Right lobe of liver (tissue), 6 donors: ENCODE results near the gene AADACL4. TPM values are rescaled to one million over a fixed set of nuclear protein-coding genes. Genes with fewer than 3 reads are reported as not detected.

ENCODE experiments used
- ATAC-seq, 4 donors: fragments of 200-7000 bp; cut with Tn5 transposase; one replicate each; pipeline ENCODE4 v1.9.1; 2020; ENCODE audit warnings: mild to moderate bottlenecking in 4 of 4, moderate library complexity in 4 of 4
- DNase-seq, 3 donors: peaks; one replicate each; pipeline ENCODE4 v3.0.0-alpha.2; 2020
- H3K27ac ChIP-seq, 3 donors: fragments of 200-600 bp; one replicate each; pipeline ENCODE4 v1.8.0; 2022
- H3K27me3 ChIP-seq, 2 donors: fragments of 200-600 bp; one replicate each; pipeline ENCODE4 v1.8.0; 2022
- H3K36me3 ChIP-seq, 4 donors: fragments of 200-600 bp; sonication (generic) in 1 of 4; one replicate each; pipeline versions ENCODE4 v1.5.1 to v1.8.0; 2017 to 2022; ENCODE audit warnings: control low read depth in 1 of 4
- H3K4me1 ChIP-seq, 4 donors: fragments of 200-600 bp; sonication (generic) in 1 of 4; one replicate each; pipeline versions ENCODE4 v1.5.1 to v1.8.0; 2017 to 2022; ENCODE audit warnings: control low read depth in 1 of 4
- H3K4me3 ChIP-seq, 3 donors: fragments of 200-600 bp; one replicate each; pipeline ENCODE4 v1.8.0; 2022
- H3K9me3 ChIP-seq, 4 donors: fragments of 200-600 bp; sonication (generic) in 1 of 4; one replicate each; pipeline versions ENCODE4 v1.5.1 to v1.8.0; 2017 to 2022; ENCODE audit warnings: control low read depth in 1 of 4
- CTCF ChIP-seq, 4 donors: fragments of 200-600 bp in 3 of 4; fragments of 450-650 bp in 1 of 4; IDR thresholded peaks; one replicate each; pipeline versions ENCODE4 v1.5.1 to v1.8.0; 2016 to 2022; ENCODE audit warnings: antibody characterized with exemption in 4 of 4, mild to moderate bottlenecking in 2 of 4
- POLR2A ChIP-seq: fragments of 450-650 bp; IDR thresholded peaks from one replicate; pipeline ENCODE4 v1.6.1; 2017; ENCODE audit warnings: antibody characterized with exemption, mild to moderate bottlenecking
- WGBS: methylation state at CpG from one replicate; pipeline ENCODE4 v1.1.6; 2018; ENCODE audit warnings: low coverage, low lambda C conversion rate; ENCODE audit not compliant: insufficient coverage; ENCODE audit errors: missing lambda C conversion rate; 5-methylcytosine and 5-hydroxymethylcytosine counted together
- intact Hi-C, 2 donors: fragments of 100-400 bp; cut with DNase I; formaldehyde crosslinking; loops; one replicate each; pipeline versions ENCODE4 v1.11.2 to v1.14.1; 2022
- total RNA-seq, 6 experiments: library from RNA; depleted of rRNA in 2 of 6; stranded (reverse); fragments of >200 nt in 2 of 6; fragmentation: NEBNext Ultra II Directional in 3 of 6; extraction: Animal tissue kit (Norgen Biotek cat#: 25700) in 3 of 6; gene quantifications; one replicate each; pipeline versions ENCODE4 v1.1.0 to v1.2.4, GENCODE V29; 2016 to 2023
- donor health status: DM: no; HTN: yes; CAD: no.
- donor health status: DM: no; HTN: no; CAD: no.
- donor health status: DM: no; HTN: no; CAD: no.
- donor health status: DM: no; HTN: yes; CAD: no.
- donor health status: DM: no; HTN: yes; CAD: no.

Gene AADACL4
- total RNA-seq, 6 experiments from 2014 or later = not detected

GRCh38 chr1:12658531-12659453 lies 14.9 kb downstream of the AADACL4 start:
- H3K27me3 ChIP-seq = no peaks in the 10 kb centered on the region
- no peaks in the 10 kb centered on the region for H3K4me1 ChIP-seq
- ATAC-seq (peak; percentile 92 to 98 (median 96)), DNase-seq (peak; percentile 64 to 79 (median 68))
- H3K27ac ChIP-seq = no peak overlapping the region
- WGBS = 27% methylated on average over 21 of the region's 23 CpGs
- TF ChIP-seq CTCF (IDR thresholded peaks at IDR 0.05) = peak; percentile 91 to 97 (median 96)
- TF ChIP-seq POLR2A = no peak
- H3K4me3 ChIP-seq = no peak overlapping the region
- intact Hi-C loops = loop anchor here (10.0 kb wide), 1 partner anchor 344 kb away; no protein-coding TSS in a partner anchor
- no peaks in the 10 kb centered on the region for H3K36me3 ChIP-seq
- H3K9me3 ChIP-seq = no peaks in the 10 kb centered on the region

- DNase-seq (no peak), ATAC-seq (no peak)
- no peak overlapping the region for H3K27ac ChIP-seq
- H3K27me3 ChIP-seq = no peaks in the 10 kb centered on the region
- TF ChIP-seq CTCF (IDR thresholded peaks at IDR 0.05) (no peak), POLR2A (no peak)
- H3K4me3 ChIP-seq = no peak overlapping the region
- H3K36me3 ChIP-seq = no peaks in the 10 kb centered on the region
- H3K4me1 ChIP-seq = peaks cover 0 to 6% (median 0%) of the 10 kb centered on the region in 4 donors
- no peaks in the 10 kb centered on the region for H3K9me3 ChIP-seq
- 93% methylated on average over 5 of the region's 6 CpGs for WGBS
- intact Hi-C loops = no loop called here
These were observed 17.8 kb downstream of the AADACL4 start for GRCh38 chr1:12661606-12662219.

GRCh38 chr1:12662556-12662955 lies 18.7 kb downstream of the AADACL4 start:
- Histone ChIP-seq H3K4me1 (peaks cover 0 to 6% (median 0%) of the 10 kb centered on the region in 4 donors), H3K4me3 (no peak overlapping the region), H3K27me3 (no peaks in the 10 kb centered on the region), H3K9me3 (no peaks in the 10 kb centered on the region), H3K27ac (no peak overlapping the region), H3K36me3 (no peaks in the 10 kb centered on the region)
- intact Hi-C loops = no loop called here
- TF ChIP-seq CTCF (IDR thresholded peaks at IDR 0.05) = no peak
- TF ChIP-seq POLR2A = no peak
- DNase-seq = no peak
- no peak for ATAC-seq
- 100% methylated on average over 1 of the region's 1 CpG for WGBS

- H3K4me1 ChIP-seq = peaks cover 0 to 6% (median 0%) of the 10 kb centered on the region in 4 donors
- DNase-seq (no peak), ATAC-seq (peak; percentile 27 to 75 (median 67))
- intact Hi-C loops = no loop called here
- no peak for TF ChIP-seq POLR2A
- no peak for TF ChIP-seq CTCF (IDR thresholded peaks at IDR 0.05)
- H3K27ac ChIP-seq = no peak overlapping the region
- H3K4me3 ChIP-seq = no peak overlapping the region
- no peaks in the 10 kb centered on the region for H3K36me3 ChIP-seq
- no peaks in the 10 kb centered on the region for H3K9me3 ChIP-seq
- H3K27me3 ChIP-seq = no peaks in the 10 kb centered on the region
- 59% methylated on average over 4 of the region's 4 CpGs for WGBS
These were observed 21.6 kb downstream of the AADACL4 start for GRCh38 chr1:12665511-12665910.
